Glutamatergic neuron (in vitro differentiated cells): Measurements from ENCODE around the gene CCNL1. TPM values are rescaled to one million over a fixed set of nuclear protein-coding genes. Genes with fewer than 3 reads are reported as not detected.

Source experiments
- DNase-seq: peaks from one replicate; pipeline ENCODE4 v3.0.0; 2022
- H3K27ac Mint-ChIP-seq: one replicate; pipeline ENCODE4 v1.8.0; 2020; ENCODE audit warnings: mild to moderate bottlenecking, mixed read lengths, inconsistent platforms; ENCODE audit not compliant: unreplicated experiment
- H3K27me3 Mint-ChIP-seq: one replicate; pipeline ENCODE4 v1.8.0; 2020; ENCODE audit warnings: mild to moderate bottlenecking, moderate library complexity, mixed read lengths, inconsistent platforms; ENCODE audit not compliant: unreplicated experiment
- H3K36me3 Mint-ChIP-seq: one replicate; pipeline ENCODE4 v1.8.0; 2020; ENCODE audit warnings: mild to moderate bottlenecking, mixed read lengths, inconsistent platforms; ENCODE audit not compliant: unreplicated experiment
- H3K4me1 Mint-ChIP-seq: one replicate; pipeline ENCODE4 v1.8.0; 2020; ENCODE audit warnings: mild to moderate bottlenecking, low read depth, mixed read lengths, inconsistent platforms; ENCODE audit not compliant: unreplicated experiment
- H3K4me3 Mint-ChIP-seq: one replicate; pipeline ENCODE4 v1.8.0; 2020; ENCODE audit warnings: mild to moderate bottlenecking, mixed read lengths, inconsistent platforms; ENCODE audit not compliant: unreplicated experiment
- H3K9me3 Mint-ChIP-seq: one replicate; pipeline ENCODE4 v1.8.0; 2020; ENCODE audit warnings: mild to moderate bottlenecking, moderate library complexity, mixed read lengths, inconsistent platforms; ENCODE audit not compliant: unreplicated experiment
- CTCF ChIP-seq: fragments of 200-600 bp; sonication (generic); IDR thresholded peaks from one replicate; pipeline ENCODE4 v1.5.0; 2021; ENCODE audit not compliant: partially characterized antibody, unreplicated experiment
- total RNA-seq: library from RNA; stranded (reverse); fragmentation: NEBNext Ultra II Directional; extraction: Animal tissue kit (Norgen Biotek cat#: 25700); gene quantifications from one replicate; pipeline ENCODE4 v1.2.1, GENCODE V29; 2021; ENCODE audit not compliant: unreplicated experiment

CCNL1 gene
- total RNA-seq, 1 donor from 2014 or later = 123 TPM

- Mint-ChIP-seq H3K27ac (no peak overlapping the region), H3K4me3 (no peak overlapping the region), H3K36me3 (no peaks in the 10 kb centered on the region), H3K9me3 (peaks cover 4% of the 10 kb centered on the region), H3K4me1 (peaks cover 5% of the 10 kb centered on the region), H3K27me3 (peaks cover 2% of the 10 kb centered on the region)
- DNase-seq = no peak
- TF ChIP-seq CTCF = no peak
Observed at GRCh38 chr3:157098823-157099185, 61.1 kb downstream of the CCNL1 start.

GRCh38 chr3:157098121-157098822, 61.7 kb downstream of the CCNL1 start:
- Mint-ChIP-seq H3K36me3 (no peaks in the 10 kb centered on the region), H3K27me3 (peaks cover 2% of the 10 kb centered on the region), H3K9me3 (peaks cover 4% of the 10 kb centered on the region), H3K4me1 (peaks cover 5% of the 10 kb centered on the region), H3K4me3 (no peak overlapping the region), H3K27ac (no peak overlapping the region)
- DNase-seq = no peak
- TF ChIP-seq CTCF = no peak
